ENCODE measurements around the gene CXCL17.

Gene CXCL17

GRCh38 chr19:42480335-42481095 is 37.8 kb upstream of the CXCL17 start:
- H3K36me3 ChIP-seq (ENCODE audit: insufficient read depth), result no peaks in the 10 kb centered on the region

GRCh38 chr19:42479736-42480135 is 37.0 kb upstream of the CXCL17 start:
- H3K4me3 ChIP-seq (IDR thresholded peaks at IDR 0.05; ENCODE audit: insufficient read depth, low read depth, low read length), result no peak overlapping the region
- H3K9ac ChIP-seq, result no peak overlapping the region
- H2AFZ ChIP-seq (ENCODE audit: low read depth), result no peak overlapping the region
- H3K4me1 ChIP-seq (ENCODE audit: low read depth, poor library complexity, severe bottlenecking), result no peaks in the 10 kb centered on the region
- H3K36me3 ChIP-seq (ENCODE audit: insufficient read depth), result no peaks in the 10 kb centered on the region
- H4K20me1 ChIP-seq (ENCODE audit: insufficient read depth), result no peaks in the 10 kb centered on the region
- no peak overlapping the region for H3K27ac ChIP-seq
- H3K27me3 ChIP-seq (ENCODE audit: insufficient read depth, low read depth), result no peaks in the 10 kb centered on the region
- TF ChIP-seq CTCF (conservative IDR thresholded peaks at IDR 0.05; ENCODE audit: low read depth, low read length), result no peak
- H3K4me2 ChIP-seq, result no peak overlapping the region
- H3K79me2 ChIP-seq (ENCODE audit: insufficient read depth, low read depth), result no peaks in the 10 kb centered on the region

More at GRCh38 chr19:42480335-42481095, 37.8 kb upstream of the CXCL17 start:
- Histone ChIP-seq H4K20me1 (ENCODE audit: insufficient read depth) (no peaks in the 10 kb centered on the region), H2AFZ (ENCODE audit: low read depth) (no peak overlapping the region), H3K9ac (no peak overlapping the region), H3K4me1 (ENCODE audit: low read depth, poor library complexity, severe bottlenecking) (no peaks in the 10 kb centered on the region), H3K79me2 (ENCODE audit: insufficient read depth, low read depth) (no peaks in the 10 kb centered on the region), H3K27ac (no peak overlapping the region), H3K4me3 (IDR thresholded peaks at IDR 0.05; ENCODE audit: insufficient read depth, low read depth, low read length) (no peak overlapping the region), H3K27me3 (ENCODE audit: insufficient read depth, low read depth) (no peaks in the 10 kb centered on the region), H3K4me2 (no peak overlapping the region)
- TF ChIP-seq CTCF (conservative IDR thresholded peaks at IDR 0.05; ENCODE audit: low read depth, low read length), result no peak

GRCh38 chr19:42478765-42479311 is 36.1 kb upstream of the CXCL17 start:
- Histone ChIP-seq H2AFZ (ENCODE audit: low read depth) (no peak overlapping the region), H3K27me3 (ENCODE audit: insufficient read depth, low read depth) (no peaks in the 10 kb centered on the region), H3K36me3 (ENCODE audit: insufficient read depth) (no peaks in the 10 kb centered on the region), H3K4me1 (ENCODE audit: low read depth, poor library complexity, severe bottlenecking) (no peaks in the 10 kb centered on the region), H3K4me3 (IDR thresholded peaks at IDR 0.05; ENCODE audit: insufficient read depth, low read depth, low read length) (no peak overlapping the region), H3K27ac (no peak overlapping the region), H4K20me1 (ENCODE audit: insufficient read depth) (no peaks in the 10 kb centered on the region), H3K9ac (no peak overlapping the region), H3K4me2 (no peak overlapping the region), H3K79me2 (ENCODE audit: insufficient read depth, low read depth) (no peaks in the 10 kb centered on the region)
- TF ChIP-seq CTCF (conservative IDR thresholded peaks at IDR 0.05; ENCODE audit: low read depth, low read length), result no peak

DNA sequence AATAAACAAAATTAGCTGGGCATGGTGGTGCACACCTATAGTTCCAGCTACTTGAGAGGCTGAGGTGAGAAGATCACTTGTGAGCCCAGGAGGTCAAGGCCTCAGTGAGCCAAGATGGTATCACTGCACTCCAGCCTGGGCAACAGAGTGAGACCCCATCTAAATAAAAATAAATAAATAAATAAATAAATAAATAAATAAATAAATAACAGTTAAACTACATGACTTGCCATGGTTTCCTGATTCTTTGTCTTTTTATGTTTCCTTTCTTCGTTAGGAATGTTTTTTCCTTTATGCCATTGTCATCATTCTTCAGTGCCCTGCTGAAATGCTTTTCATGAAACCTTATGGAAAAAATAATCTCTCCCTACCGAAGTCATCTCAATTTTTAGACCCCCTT is 35.2 kb upstream of the CXCL17 start:
- H4K20me1 ChIP-seq (ENCODE audit: insufficient read depth), result no peaks in the 10 kb centered on the region
- H3K36me3 ChIP-seq (ENCODE audit: insufficient read depth), result no peaks in the 10 kb centered on the region
- H2AFZ ChIP-seq (ENCODE audit: low read depth), result no peak overlapping the region
- no peak overlapping the region for H3K27ac ChIP-seq
- TF ChIP-seq CTCF (conservative IDR thresholded peaks at IDR 0.05; ENCODE audit: low read depth, low read length), result no peak
- no peaks in the 10 kb centered on the region for H3K79me2 ChIP-seq (ENCODE audit: insufficient read depth, low read depth)
- no peak overlapping the region for H3K9ac ChIP-seq
- no peaks in the 10 kb centered on the region for H3K4me1 ChIP-seq (ENCODE audit: low read depth, poor library complexity, severe bottlenecking)
- H3K4me2 ChIP-seq, result no peak overlapping the region
- H3K27me3 ChIP-seq (ENCODE audit: insufficient read depth, low read depth), result no peaks in the 10 kb centered on the region
- no peak overlapping the region for H3K4me3 ChIP-seq (IDR thresholded peaks at IDR 0.05; ENCODE audit: insufficient read depth, low read depth, low read length)

All from KMS-11 (cell line).